HG02840 (cell line): ENCODE measurements around the gene ZNF784.

ENCODE experiments used
- ATAC-seq: cut with Tn5 transposase; IDR thresholded peaks from one replicate; pipeline ENCODE4 v1.9.1; 2021; ENCODE audit warnings: mild to moderate bottlenecking, moderate library complexity, moderate number of reproducible peaks; ENCODE audit not compliant: unreplicated experiment, low FRiP score

The ZNF784 gene

DNA sequence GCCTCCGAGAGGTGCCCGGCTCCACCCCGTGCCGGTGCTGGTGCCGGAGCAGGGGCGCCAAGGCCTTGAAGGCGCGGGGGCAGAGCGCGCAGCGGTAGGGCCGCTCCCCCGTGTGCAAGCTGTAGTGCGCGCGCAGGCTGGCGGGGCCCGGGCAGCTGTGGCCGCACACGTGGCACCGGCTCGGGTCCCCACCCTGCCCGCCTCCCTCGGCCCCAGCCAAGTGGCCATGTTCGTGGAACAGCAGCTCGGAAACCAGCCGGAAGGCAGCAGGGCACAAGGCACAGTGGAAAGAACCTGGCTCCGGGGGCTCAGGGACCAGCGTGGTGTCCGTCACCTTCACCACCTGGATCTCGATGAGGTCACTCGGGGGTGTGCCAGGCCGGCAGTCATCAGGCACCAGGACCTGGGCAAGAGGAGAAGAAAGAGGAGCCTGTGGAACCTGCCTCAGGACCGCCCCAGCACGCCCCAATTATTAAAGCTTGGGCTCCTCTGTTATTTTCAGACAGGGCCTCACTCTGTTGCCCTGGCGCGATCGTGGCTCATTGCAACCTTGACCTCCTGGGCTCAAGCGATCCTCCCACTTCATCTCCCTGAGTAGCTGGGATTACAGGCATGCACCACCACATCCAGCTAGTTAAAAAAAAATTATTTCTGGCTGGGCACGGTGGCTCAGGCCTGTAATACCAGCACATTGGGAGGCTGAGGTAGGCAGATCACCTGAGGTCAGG, 2.0 kb downstream of the ZNF784 start:
- no peak for ATAC-seq

DNA sequence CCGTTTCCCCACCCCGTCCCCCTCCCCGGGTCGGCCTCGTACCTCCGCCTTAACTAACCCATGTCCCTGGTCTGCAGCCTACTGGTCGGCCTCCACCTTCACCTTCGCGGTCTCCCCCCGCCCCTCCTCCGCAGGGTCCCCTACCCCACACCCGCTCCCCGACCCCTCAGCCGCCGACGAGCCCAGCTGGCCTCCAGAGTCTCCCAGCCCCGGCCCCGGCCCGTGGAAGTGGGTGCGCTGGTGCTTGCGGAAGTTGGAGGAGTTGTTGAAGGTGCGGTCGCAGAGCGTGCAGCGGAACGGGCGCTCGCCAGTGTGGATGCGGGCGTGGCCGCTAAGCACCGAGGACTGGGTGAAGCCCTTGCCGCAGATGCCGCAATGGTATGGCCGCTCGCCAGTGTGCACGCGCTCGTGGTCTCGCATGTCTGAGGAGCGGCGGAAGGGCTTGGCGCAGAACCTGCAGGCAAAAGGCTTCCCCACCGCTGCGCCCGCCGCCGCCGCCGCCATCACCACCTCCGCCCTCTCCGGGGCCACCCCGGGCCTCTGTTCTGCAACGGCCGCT, 2.6 kb downstream of the ZNF784 start:
- ATAC-seq = no peak

DNA sequence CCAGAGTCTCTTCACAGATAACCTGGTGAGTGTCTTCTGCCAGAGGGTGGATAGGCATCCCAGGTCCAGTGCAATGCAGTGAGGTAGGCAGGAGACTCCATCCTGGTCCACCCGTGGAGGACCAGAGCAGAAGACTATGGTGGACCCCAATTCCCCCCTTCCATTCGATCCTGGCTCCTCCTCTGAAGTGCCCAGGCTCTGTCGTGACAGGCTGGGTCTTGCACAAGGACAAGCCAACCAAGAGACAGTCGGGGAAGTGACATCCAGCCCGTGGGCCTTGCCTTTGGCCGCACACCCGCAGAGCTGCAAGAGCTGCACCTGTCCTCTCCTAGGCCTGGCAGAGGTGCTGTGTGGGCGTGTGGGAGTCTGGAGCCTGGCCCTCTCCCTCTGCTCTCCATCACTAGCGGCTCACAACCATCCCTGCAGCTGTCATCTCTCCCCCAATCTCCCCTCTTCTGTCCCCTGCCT, 3.1 kb downstream of the ZNF784 start:
- ATAC-seq = no peak

DNA sequence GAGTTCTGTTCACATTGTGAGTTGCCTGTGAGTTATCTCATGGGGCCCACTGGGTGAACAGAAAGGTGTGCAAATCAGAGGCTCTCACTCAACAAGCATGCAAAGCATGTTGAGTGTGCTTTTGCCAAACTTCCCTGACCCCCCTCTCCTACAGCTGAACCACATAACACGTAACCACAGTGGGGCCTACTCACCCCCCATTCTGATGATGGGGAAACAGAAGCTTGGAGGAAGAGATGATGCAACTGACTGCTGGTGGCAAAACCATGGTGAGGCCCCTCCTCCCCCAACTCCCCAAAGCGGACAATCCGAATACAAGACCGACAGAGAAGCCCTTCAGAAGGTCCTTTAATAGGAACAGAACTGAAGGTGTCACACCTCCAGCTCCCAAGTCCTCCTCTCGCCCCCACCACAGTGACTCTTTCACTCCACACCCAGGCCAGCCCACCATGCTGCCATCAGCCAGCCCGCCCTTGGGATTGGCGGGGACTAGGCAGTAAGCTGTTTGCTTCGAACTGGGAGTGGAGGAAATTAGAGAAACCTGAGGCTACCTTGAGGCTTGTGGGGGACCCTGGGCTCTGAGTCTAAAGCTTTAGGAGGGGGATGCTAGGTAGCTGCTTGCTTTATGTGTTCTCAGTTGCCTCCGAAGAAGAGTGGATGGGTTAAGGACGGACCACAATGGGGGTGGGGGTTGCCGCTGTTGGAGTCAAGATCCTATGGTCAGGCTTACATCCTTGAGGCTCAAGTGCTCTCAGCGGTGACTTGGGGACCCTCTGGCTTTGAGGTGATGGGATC, 3.8 kb downstream of the ZNF784 start:
- ATAC-seq = no peak

DNA sequence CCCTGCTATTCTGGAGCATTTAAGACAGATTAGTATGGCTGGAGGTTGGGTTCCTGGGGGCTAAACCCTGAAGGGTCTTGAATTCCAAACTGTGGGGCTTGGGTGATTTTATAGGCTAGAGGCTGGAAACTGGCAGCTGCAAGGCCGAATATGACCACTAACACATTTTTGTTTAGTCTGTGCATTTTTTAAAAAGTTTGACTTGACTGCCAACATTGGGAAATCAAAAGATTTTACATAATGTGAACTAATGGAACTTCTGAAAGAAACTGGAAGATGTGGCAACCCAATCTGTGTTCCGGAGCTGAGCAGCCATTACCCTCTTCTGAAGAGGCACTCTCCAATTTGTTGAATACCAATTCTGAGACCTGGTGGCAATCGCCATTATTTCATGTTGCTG, 5.1 kb downstream of the ZNF784 start:
- ATAC-seq = no peak

DNA sequence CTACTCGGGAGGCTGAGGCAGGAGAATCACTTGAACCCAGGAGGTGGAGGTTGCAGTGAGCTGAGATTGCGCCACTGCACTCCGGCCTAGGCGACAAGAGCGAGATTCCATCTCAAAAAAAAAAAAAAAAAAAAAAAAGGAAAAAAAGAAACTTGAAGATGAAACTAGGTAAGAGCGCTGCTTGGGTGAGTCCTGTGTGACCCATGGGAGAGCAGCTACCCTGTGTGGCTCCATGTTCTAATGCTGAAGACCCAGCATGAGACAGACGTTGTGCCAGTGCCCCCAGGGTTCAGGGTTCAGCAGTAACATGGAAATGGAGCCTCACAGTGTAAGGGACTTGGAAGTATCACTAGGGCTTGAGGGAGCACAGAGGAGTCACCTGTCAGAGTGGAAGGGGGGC, 5.9 kb downstream of the ZNF784 start:
- no peak for ATAC-seq

DNA sequence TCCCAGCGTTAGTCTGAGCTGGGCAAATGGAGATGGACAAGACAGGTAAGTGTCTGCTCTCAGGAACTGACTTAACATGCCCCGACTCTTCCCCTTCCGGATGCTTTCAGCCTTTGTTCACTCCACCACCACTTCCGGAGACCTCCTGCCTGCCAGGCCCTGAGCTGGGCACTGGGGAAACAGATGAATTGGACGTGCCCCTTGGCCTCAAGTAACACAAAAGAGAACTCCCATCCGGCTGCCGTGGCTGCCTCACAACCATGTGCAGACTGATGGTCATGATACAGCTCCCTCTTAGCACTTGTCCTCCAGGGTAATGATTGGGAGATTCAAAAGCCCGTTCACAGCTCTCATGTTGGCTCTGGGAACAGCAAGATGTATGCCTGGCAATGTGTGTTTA, 6.9 kb downstream of the ZNF784 start:
- no peak for ATAC-seq

DNA sequence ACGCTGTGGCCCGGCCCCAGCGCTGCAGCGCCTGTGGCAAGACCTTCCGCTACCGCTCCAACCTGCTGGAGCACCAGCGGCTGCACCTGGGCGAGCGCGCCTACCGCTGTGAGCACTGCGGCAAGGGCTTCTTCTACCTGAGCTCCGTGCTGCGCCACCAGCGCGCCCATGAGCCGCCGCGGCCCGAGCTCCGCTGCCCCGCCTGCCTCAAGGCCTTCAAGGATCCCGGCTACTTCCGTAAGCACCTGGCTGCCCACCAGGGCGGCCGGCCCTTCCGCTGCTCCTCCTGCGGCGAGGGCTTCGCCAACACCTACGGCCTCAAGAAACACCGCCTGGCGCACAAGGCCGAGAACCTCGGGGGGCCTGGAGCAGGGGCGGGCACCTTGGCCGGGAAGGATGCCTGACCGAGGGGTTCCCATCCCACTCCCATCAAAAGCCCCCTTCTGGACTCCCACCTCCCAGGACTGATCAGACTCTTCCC, 7.9 kb downstream of the ZNF784 start:
- ATAC-seq = no peak

DNA sequence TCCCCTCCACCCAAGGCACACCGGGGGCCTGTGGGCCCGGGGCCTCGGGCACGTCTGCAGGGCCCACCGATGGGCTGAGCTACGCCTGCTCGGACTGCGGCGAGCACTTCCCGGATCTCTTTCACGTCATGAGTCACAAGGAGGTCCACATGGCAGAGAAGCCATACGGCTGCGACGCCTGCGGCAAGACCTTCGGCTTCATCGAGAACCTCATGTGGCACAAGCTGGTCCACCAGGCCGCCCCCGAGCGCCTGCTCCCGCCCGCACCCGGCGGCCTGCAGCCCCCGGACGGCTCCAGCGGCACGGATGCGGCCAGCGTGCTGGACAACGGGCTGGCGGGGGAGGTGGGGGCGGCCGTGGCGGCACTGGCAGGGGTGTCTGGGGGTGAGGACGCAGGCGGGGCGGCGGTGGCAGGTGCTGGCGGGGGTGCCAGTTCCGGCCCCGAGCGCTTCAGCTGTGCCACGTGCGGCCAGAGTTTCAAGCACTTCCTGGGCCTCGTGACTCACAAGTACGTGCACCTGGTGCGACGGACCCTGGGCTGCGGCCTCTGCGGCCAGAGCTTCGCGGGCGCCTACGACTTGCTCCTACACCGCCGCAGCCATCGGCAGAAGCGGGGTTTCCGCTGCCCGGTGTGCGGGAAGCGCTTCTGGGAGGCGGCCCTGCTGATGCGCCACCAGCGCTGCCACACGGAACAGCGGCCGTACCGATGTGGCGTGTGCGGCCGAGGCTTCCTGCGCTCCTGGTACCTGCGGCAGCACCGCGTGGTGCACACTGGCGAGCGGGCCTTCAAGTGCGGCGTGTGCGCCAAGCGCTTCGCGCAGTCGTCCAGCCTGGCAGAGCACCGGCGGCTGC, 8.6 kb downstream of the ZNF784 start:
- no peak for ATAC-seq

DNA sequence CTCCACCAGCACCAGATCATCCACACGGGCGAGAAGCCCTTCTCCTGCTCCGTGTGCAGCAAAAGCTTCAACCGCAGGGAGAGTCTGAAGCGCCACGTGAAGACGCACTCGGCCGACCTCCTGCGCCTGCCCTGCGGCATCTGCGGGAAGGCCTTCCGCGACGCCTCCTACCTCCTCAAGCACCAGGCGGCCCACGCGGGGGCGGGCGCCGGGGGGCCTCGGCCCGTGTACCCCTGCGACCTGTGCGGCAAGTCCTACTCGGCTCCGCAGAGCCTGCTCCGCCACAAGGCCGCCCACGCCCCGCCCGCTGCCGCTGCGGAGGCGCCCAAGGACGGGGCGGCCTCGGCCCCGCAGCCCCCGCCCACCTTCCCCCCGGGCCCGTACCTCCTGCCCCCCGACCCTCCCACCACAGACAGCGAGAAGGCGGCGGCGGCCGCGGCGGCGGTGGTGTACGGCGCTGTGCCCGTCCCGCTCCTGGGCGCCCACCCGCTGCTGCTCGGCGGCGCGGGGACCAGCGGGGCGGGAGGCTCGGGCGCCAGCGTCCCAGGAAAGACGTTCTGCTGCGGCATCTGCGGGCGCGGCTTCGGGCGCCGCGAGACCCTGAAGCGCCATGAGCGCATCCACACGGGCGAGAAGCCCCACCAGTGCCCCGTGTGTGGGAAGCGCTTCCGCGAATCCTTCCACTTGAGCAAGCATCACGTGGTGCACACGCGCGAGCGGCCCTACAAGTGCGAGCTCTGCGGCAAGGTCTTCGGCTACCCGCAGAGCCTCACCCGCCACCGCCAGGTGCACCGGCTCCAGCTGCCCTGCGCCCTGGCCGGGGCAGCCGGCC, 9.4 kb downstream of the ZNF784 start:
- ATAC-seq = no peak

DNA sequence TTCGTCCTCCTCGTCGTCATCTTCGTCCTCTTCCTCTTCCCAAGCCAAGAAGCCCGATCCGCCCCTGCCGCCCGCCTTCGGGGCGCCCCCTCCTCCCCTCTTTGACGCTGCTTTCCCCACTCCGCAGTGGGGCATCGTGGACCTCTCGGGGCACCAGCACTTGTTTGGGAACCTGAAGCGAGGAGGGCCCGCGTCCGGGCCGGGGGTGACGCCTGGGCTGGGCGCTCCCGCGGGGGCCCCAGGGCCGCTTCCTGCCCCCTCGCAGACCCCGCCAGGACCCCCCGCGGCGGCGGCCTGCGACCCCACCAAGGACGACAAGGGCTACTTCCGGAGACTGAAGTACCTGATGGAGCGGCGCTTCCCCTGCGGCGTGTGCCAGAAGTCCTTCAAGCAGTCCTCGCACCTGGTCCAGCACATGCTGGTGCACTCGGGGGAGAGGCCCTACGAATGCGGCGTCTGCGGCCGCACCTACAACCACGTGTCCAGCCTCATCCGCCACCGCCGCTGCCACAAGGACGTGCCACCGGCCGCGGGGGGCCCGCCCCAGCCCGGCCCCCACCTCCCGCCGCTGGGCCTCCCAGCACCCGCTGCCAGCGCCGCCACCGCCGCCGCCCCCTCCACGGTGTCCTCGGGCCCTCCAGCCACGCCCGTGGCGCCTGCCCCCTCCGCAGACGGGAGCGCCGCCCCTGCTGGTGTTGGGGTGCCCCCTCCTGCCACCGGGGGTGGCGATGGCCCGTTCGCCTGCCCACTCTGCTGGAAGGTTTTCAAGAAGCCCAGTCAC, 10.2 kb downstream of the ZNF784 start:
- ATAC-seq = no peak

DNA sequence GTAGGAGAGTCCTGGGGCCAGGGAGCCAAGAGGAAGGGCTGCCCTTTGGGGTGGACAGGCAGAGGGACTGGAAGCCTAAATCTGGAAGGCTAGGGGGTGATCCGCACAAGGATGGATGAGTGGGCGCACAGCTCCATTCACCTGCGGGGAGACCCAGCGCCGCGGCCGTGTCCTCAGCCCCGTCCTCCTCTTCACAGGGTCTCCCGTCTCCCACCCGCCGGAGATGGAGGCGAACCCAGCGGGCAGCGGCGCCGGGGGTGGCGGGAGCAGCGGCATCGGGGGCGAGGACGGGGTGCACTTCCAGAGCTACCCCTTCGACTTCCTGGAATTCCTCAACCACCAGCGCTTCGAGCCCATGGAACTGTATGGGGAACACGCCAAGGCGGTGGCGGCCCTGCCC, 11.0 kb downstream of the ZNF784 start:
- ATAC-seq = no peak

DNA sequence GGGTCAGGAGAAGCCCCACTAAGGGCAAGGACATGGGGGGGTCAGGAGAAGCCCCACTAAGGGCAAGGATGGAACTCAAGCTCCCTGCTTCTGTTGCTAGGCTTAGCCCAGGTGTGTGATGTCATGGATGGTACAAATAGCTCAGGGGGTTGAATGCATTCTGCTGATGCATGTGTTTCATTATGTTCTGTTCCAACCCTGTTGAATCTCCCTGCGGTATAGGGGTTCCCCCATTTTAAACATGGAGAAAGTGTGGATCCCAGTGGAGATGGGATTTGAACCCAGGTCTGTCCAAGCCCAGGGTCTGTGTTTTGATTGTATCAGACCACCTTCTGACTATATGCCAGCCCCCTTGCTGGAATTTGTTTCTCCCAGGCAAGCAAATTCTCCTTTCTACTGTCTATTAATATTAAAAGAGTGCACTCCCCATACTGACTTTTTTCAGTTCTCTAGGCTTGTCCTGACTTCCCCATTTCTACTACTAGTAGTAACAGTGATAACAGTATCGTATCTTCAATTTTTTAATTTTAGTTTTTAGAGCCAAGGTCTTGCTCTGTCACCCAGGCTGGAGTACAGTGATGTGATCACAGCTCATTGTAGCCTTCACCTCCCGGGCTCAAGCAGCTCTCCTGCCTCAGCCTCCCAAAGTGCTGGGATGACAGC, 12.3 kb downstream of the ZNF784 start:
- no peak for ATAC-seq

DNA sequence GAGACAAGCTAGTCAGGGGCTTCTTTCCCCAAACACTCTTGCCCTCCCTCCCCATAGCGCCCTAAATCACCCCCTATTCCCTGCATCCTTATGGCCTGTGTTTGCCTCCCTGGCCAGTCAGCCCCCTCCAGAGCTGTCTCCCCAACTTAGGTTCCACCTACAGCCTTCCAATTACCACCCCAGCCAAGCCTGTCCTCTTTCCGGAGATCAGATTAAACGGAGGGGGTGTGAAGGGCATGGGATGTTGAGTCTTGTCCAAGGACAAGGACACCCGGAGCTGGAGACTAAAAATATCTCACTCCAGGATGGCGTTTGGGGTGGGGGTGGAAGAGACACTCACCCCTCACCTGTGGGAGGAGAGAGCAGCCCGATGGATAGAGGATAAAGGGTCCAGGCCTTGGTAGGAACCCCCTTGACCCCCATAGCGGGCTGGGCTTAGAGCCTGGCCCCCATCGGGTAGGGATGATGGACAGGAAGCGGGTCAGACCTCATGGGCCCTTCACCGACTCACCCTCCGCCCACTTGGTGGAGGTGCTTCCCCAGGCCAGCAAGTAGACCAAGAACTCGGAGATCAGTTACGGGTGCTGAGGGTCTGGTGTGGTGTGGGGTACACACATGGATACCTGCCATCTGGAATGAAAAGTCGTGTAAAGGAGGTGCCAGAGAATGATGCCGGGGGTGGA, 12.9 kb downstream of the ZNF784 start:
- ATAC-seq = no peak

DNA sequence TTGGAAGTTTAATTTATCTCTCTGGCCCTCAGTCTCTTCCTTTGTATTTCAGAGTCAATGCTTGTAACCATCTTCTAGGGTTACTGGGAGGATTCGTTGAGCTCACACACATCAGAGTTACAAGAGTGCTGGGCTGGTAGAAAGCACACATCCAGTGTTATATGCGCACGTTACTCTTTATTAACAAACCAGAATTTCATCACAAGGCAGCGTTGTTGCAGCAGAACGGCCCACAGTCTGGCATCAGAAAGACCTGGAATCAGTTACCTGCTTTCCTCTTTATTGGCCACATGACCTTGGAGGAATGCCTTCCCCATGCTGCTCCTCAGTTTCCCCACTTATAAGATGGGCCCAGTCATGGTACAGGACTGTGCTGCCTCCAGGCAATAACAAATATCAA, 15.0 kb downstream of the ZNF784 start:
- no peak for ATAC-seq

DNA sequence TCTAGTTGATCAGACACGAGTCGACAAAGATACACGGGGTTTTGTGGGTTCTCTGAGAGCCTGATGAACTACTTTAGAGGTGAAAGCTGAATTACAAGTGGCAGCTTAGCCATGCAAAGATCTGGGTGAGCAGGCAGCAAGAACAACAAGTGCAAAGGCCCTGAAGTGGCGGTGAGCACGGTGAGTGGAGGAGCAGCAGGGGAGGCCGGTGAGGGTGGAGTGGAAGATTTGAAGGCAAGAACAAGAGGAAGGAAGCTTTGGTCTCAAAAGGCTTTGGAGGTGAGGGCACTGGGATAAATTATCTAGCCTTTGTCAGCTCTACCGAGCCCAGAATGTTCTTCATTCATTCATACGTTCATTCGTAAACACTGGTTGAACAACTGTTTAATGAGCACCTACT, 17.5 kb downstream of the ZNF784 start:
- no peak for ATAC-seq

DNA sequence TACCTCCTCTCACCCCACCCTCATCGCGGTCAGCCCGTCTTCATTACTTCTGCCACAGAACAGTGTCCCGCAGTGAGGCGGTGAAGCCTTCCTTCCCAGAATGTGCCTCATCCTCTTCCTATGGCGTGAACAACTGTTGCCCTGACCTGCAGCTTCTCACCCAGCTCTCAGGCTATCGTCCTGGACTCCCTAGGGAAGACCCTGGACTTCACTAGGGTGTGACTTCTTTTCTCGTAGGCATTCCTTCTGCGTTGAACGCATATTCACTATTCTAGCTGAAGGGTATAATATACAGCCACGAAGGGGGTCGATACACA, 17.9 kb downstream of the ZNF784 start:
- ATAC-seq = no peak
